Keratinocyte (primary cell): ENCODE results near the gene GRAMD2A. TPM values are rescaled to one million over a fixed set of nuclear protein-coding genes. Genes with fewer than 3 reads are reported as not detected.

Experiments used
- DNase-seq: peaks from one replicate; pipeline ENCODE4 v3.0.0-alpha.2; 2011; ENCODE audit warnings: low read depth, missing footprints, low spot score
- FAIRE-seq: peaks from 2 replicates; lab custom pipeline; 2011; peaks lifted over from hg19 to GRCh38; lab: Jason Lieb, UNC
- H2AFZ ChIP-seq: 2 replicates; pipeline ENCODE4 v1.6.0; 2012; ENCODE audit warnings: low read length, control low read depth, inconsistent platforms; ENCODE audit not compliant: control insufficient read depth
- H3K27ac ChIP-seq: 2 replicates; pipeline ENCODE4 v1.5.1; 2011; ENCODE audit warnings: low read length; ENCODE audit not compliant: control insufficient read depth, insufficient read depth
- H3K27me3 ChIP-seq: 3 replicates; pipeline ENCODE4 v1.6.0; 2011; ENCODE audit warnings: low read length; ENCODE audit not compliant: control insufficient read depth, insufficient read depth; ENCODE audit errors: extremely low read depth
- H3K36me3 ChIP-seq, 2 experiments: 2 replicates in 1 of 2; 3 replicates in 1 of 2; pipeline ENCODE4 v1.5.1; 2011; ENCODE audit warnings: low read length in 2 of 2, mild to moderate bottlenecking in 1 of 2; ENCODE audit not compliant: control insufficient read depth in 2 of 2, insufficient read depth in 2 of 2; ENCODE audit errors: extremely low read depth in 1 of 2
- H3K4me1 ChIP-seq: 3 replicates; pipeline ENCODE4 v1.5.1; 2011; ENCODE audit warnings: low read length; ENCODE audit not compliant: control insufficient read depth, insufficient read depth; ENCODE audit errors: extremely low read depth
- H3K4me2 ChIP-seq: 3 replicates; pipeline ENCODE4 v1.6.0; 2011; ENCODE audit warnings: low read depth, low read length; ENCODE audit not compliant: control insufficient read depth, insufficient read depth; ENCODE audit errors: extremely low read depth
- H3K4me3 ChIP-seq, 3 experiments: fragments of 200-600 bp in 1 of 3; sonication (generic) in 1 of 3; 2 replicates in 2 of 3; 3 replicates in 1 of 3; pipeline ENCODE4 v1.5.1; 2011 to 2016; ENCODE audit warnings: low read length in 3 of 3, mild to moderate bottlenecking in 3 of 3, control low read depth in 2 of 3, inconsistent platforms in 1 of 3, low read depth in 1 of 3, mixed read lengths in 1 of 3, mixed run types in 1 of 3, moderate library complexity in 1 of 3; ENCODE audit not compliant: control insufficient read depth in 2 of 3, insufficient read depth in 2 of 3; ENCODE audit errors: extremely low read depth in 1 of 3
- H3K79me2 ChIP-seq: 2 replicates; pipeline ENCODE4 v1.6.0; 2012; ENCODE audit warnings: low read length; ENCODE audit not compliant: control insufficient read depth, insufficient read depth
- H3K9ac ChIP-seq: 3 replicates; pipeline ENCODE4 v1.6.0; 2011; ENCODE audit warnings: low read length; ENCODE audit not compliant: control insufficient read depth, insufficient read depth; ENCODE audit errors: extremely low read depth
- H3K9me1 ChIP-seq: 3 replicates; pipeline ENCODE4 v1.6.0; 2011; ENCODE audit warnings: low read length; ENCODE audit not compliant: control insufficient read depth, insufficient read depth; ENCODE audit errors: extremely low read depth
- H3K9me3 ChIP-seq: 2 replicates; pipeline ENCODE4 v1.5.1; 2012; ENCODE audit warnings: low read depth, low read length; ENCODE audit not compliant: control insufficient read depth
- H4K20me1 ChIP-seq: 3 replicates; pipeline ENCODE4 v1.6.0; 2011; ENCODE audit warnings: low read length; ENCODE audit not compliant: control insufficient read depth, insufficient read depth; ENCODE audit errors: extremely low read depth
- CTCF ChIP-seq, 3 experiments: IDR thresholded peaks in 1 of 3; conservative IDR thresholded peaks in 1 of 3; optimal IDR thresholded peaks in 1 of 3; 2 replicates in 2 of 3; 3 replicates in 1 of 3; pipeline versions ENCODE3 to v1.5.1; 2011; ENCODE audit warnings: low read length in 3 of 3, mild to moderate bottlenecking in 3 of 3, moderate library complexity in 2 of 3, control low read depth in 1 of 3, inconsistent platforms in 1 of 3; ENCODE audit not compliant: insufficient read depth in 2 of 3; ENCODE audit errors: extremely low read depth in 1 of 3
- EZH2 ChIP-seq: IDR thresholded peaks from one replicate; pipeline ENCODE4 v1.6.1; 2012; ENCODE audit warnings: inconsistent platforms, mild to moderate bottlenecking, low read length, moderate library complexity
- dilution Hi-C: fragments of 300-500 bp; cut with MboI; formaldehyde crosslinking; loops from one replicate; pipeline ENCODE4 v1.7.0; 2020; ENCODE audit warnings: low sequenced_read_pairs; ENCODE audit not compliant: extremely low pct_ligation_motif_present
- polyA plus RNA-seq, 5 experiments: library from polyadenylated mRNA; depleted of rRNA in 3 of 5; stranded (reverse) in 3 of 5; stranded (forward) in 1 of 5; unstranded in 1 of 5; fragments of >200 nt; gene quantifications; 1 replicate in 1 of 5; 2 replicates in 3 of 5; 3 replicates in 1 of 5; pipeline versions ENCODE4 v1.2.1 to v1.2.3, GENCODE V29; 2011 to 2012; ENCODE audit warnings: missing spikeins in 2 of 5, low read depth in 1 of 5, low replicate concordance in 1 of 5

GRAMD2A gene
- polyA plus RNA-seq, 1 donor (not counting 4 experiments of a cell fraction or from before 2014, with no cell fraction given), result 5.7 TPM

GRCh38 chr15:72167445-72167844 lies 30.1 kb downstream of the GRAMD2A start:
- Histone ChIP-seq H4K20me1 (peaks cover 3% of the 10 kb centered on the region), H3K4me3 (no peak overlapping the region), H3K27me3 (no peaks in the 10 kb centered on the region), H3K79me2 (no peaks in the 10 kb centered on the region), H3K9ac (no peak overlapping the region), H3K27ac (no peak overlapping the region), H3K9me3 (no peaks in the 10 kb centered on the region), H2AFZ (no peak overlapping the region), H3K4me2 (no peak overlapping the region), H3K4me1 (peaks cover 6% of the 10 kb centered on the region), H3K36me3 (peaks cover 0 to 3% of the 10 kb centered on the region in 2 experiments), H3K9me1 (no peaks in the 10 kb centered on the region)
- FAIRE-seq (no peak), DNase-seq (no peak)
- TF ChIP-seq CTCF (optimal IDR thresholded peaks at IDR 0.05 in 1 of 3, IDR thresholded peaks at IDR 0.05 in 1 of 3, conservative IDR thresholded peaks at IDR 0.05 in 1 of 3; ENCODE audit: extremely low read depth in 1 of 3, insufficient read depth in 2 of 3, low read length in 3 of 3) (no peak), EZH2 (no peak)
- dilution Hi-C loops, result no loop called here

GRCh38 chr15:72166716-72167417 lies 30.7 kb downstream of the GRAMD2A start:
- Histone ChIP-seq H3K9me1 (no peaks in the 10 kb centered on the region), H3K36me3 (peaks cover 0 to 3% of the 10 kb centered on the region in 2 experiments), H3K4me2 (no peak overlapping the region), H3K4me1 (peaks cover 6% of the 10 kb centered on the region), H3K9ac (no peak overlapping the region), H2AFZ (no peak overlapping the region), H3K4me3 (no peak overlapping the region), H3K27ac (no peak overlapping the region), H3K9me3 (no peaks in the 10 kb centered on the region), H3K79me2 (no peaks in the 10 kb centered on the region), H4K20me1 (peaks cover 3% of the 10 kb centered on the region), H3K27me3 (no peaks in the 10 kb centered on the region)
- dilution Hi-C loops, result no loop called here
- no peak for TF ChIP-seq CTCF (optimal IDR thresholded peaks at IDR 0.05 in 1 of 3, IDR thresholded peaks at IDR 0.05 in 1 of 3, conservative IDR thresholded peaks at IDR 0.05 in 1 of 3; ENCODE audit: extremely low read depth in 1 of 3, insufficient read depth in 2 of 3, low read length in 3 of 3)
- no peak for TF ChIP-seq EZH2
- no peak for DNase-seq
- no peak for FAIRE-seq
